ENCODE results near the gene EPB41L4B.

The EPB41L4B gene

DNA sequence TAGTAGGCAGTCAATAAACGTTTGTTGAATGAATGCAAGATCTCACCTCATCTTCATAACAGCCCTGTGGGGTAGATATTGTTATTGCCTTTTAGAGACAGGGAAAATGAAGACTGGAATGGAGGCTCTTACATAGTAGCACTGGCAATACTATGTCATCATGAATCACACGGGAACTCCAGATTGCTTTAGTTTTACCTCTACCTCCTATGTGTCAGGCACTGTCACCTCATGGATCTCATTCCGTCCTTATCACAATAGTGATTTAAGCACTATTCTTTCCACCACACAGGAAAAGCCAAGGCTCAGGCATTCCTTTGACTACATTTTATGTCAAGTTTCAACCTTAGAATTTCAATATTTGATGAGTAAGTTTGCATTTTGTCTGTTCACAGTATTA lies 2.9 kb upstream of the EPB41L4B start:
- FAIRE-seq (no peak), DNase-seq (ENCODE audit: extremely low spot score, insufficient read length, low read depth) (no peak)

DNA sequence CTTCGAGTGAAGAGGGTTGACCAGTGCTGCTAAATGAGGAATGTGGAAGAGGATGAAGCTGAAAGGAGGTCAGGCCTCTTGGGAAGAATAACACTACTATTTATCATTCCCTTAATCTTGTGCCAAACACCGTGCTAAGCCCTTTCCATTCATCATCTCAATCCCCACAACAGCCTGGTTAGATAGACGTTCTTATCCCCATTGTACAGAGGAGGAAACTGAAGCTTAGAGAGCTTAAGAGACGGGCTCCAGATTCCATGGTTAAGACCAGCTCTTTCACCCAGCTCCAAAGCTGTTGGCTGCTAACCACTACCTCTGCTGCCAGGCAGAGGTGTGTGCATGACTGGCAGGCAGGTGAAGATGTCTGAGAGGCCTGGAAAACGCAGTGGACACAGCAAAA lies 868 bp upstream of the EPB41L4B start:
- FAIRE-seq, result no peak
- no peak for DNase-seq (ENCODE audit: extremely low spot score, insufficient read length, low read depth)

DNA sequence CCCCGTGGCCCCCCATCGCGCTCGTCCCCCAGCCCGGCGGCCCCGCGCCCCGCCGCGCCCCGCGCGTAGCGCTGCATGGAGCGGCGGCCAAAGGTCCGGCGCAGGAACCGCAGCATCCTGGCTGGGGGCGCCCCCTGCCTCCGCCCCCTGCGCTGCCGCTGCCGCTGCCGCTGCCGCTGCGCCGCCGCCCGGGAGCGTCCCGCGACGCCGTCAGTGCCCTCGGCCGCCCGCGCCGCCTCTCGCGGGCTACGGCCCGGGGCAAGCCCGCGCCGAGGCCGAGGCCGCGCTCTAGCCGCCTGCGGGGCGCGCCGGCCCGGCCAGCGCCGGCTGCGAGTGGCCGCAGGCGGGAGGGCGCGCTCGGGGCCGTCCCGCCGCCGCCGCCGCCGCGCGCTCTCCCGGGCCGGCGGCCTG lies 523 bp downstream of the EPB41L4B start:
- DNase-seq (ENCODE audit: extremely low spot score, insufficient read length, low read depth) (no peak), FAIRE-seq (no peak)

- FAIRE-seq, result no peak
- DNase-seq (ENCODE audit: extremely low spot score, insufficient read length, low read depth), result no peak
These were observed 1.1 kb downstream of the EPB41L4B start for GRCh38 chr9:109319626-109320241.

DNA sequence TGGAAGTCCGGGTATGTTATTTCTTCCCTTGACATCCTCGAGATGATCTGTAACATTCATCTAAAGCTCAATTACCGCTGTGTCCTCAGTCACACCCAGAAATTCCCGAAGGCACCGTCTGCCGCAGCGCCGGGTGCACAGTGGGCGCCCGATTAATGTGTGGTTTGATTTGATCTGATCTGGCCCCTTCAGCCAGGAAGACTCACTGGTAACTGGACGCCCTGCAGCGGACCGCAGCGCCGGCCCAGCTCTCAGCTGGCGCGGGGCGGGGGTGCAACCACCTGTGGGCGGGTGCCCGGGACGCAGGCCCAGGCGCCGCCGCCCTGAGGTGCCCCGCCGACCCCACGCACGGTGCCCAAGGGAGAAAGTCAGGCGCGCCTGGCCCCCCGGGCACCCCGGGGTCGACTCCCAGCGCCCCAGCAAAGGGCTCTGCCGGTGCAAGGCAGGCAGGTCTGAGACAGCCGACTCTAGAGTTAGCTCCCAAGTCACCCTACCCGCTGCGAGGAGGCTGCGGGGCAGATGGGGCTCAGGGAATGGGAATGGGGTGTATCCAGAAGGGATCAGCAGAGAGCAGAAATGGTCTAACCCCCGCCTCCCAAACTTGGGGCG lies 1.7 kb downstream of the EPB41L4B start:
- DNase-seq (ENCODE audit: extremely low spot score, insufficient read length, low read depth), result no peak

DNA sequence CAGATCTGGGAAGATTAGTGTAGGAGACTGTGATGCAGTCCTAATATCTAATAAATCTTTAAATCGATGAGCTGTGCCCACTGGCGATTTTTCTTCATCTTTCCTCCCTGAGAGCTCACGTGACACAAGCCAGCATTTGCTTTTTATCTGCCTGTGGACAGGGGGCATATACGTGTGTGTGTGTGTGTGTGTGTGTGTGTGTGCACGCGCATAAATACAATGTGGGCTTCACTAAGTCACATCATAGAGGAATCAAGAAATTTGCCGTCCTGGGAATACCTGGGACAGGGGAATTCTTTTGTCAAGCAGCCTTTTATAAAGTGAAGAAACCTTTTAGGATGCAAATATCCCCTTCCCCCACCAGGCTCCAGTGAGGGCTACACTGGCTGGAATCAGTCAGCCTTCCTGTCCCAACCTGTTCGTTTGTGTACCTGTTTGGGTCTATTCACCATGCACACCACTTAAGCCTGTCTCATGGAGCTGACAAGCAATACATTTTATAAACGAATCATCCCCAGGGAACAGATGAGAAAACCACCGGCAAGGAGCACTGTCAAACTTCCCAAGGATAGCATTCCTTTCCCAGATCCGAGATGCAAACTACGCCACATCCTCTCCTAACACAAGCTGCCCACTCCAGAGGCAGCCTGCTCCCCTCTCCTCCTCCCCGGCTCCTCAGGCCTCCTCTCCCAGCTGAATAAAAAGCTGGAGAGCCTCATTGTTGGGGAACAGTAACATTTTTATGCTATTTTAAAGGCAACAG lies 2.7 kb downstream of the EPB41L4B start:
- DNase-seq (ENCODE audit: extremely low spot score, insufficient read length, low read depth) (no peak), FAIRE-seq (no peak)

More for the DNA sequence above, 1.7 kb downstream of the EPB41L4B start:
- FAIRE-seq, result no peak

DNA sequence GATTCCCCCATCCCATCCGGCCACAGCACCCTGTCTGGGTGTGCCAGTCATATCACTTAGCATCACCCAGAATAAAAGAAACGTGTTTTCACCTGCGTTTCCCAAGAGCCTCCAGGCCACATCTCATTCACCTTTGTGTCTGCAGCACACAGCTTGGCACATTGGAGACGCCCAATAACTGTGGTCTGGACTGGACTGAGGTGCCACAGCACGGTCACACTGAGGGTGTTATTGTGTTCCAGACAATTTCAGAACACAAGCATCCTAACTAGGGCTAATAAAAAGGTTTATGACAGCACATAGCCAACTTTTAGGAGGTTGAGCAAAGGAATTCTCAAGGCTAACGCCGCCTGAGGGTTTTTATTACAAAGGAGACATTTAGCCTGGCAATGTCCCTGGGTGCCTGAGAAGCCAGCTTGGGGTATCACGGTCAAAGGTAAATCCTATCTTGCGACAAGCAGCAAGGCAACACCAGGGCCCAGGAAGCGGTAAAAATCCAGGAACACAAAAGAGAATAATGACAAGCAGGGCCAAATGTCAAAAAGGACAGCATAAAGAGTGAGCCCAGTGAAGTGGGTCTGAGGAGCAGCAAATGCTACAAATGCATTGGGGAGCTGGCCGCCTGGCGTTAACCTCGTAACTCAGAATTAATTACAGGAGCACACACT lies 3.4 kb downstream of the EPB41L4B start:
- no peak for DNase-seq (ENCODE audit: extremely low spot score, insufficient read length, low read depth)
- no peak for FAIRE-seq

GRCh38 chr9:109316207-109316640 lies 4.6 kb downstream of the EPB41L4B start:
- DNase-seq (ENCODE audit: extremely low spot score, insufficient read length, low read depth) (no peak), FAIRE-seq (no peak)

DNA sequence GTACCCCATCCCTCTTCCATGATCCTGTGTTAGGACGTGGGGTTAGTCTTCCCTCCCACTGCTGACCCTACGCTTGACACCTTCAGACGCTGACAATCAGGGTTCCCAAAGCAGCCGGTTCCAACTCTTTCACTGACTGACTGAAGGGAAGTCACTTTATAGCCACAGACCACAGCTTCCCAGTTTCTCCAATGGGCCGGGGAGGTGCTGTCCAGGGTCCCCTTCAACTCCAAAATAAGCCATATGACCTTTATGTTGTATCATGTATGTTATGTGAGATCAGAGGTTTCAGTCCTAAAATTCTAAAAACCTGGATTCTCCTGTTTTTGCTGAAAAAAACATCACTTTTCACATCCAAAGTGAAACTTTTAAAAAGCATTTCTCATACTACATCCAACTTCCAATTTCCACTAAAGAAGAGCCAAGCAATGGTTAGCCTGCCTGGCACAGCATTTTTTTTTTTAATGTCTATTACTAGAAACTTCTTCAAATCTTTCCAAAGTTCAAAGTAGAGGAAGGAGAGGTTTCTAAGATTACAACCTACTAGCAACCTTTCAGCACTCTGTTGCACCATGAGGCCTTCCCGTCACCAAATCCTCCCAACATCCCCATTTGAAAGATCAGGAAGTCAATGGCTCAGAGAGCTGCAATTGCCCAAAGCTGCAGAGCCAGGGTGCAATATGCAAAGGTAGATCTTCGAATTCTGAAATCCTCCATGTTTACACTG lies 5.2 kb downstream of the EPB41L4B start:
- FAIRE-seq, result no peak
- no peak for DNase-seq (ENCODE audit: extremely low spot score, insufficient read length, low read depth)

DNA sequence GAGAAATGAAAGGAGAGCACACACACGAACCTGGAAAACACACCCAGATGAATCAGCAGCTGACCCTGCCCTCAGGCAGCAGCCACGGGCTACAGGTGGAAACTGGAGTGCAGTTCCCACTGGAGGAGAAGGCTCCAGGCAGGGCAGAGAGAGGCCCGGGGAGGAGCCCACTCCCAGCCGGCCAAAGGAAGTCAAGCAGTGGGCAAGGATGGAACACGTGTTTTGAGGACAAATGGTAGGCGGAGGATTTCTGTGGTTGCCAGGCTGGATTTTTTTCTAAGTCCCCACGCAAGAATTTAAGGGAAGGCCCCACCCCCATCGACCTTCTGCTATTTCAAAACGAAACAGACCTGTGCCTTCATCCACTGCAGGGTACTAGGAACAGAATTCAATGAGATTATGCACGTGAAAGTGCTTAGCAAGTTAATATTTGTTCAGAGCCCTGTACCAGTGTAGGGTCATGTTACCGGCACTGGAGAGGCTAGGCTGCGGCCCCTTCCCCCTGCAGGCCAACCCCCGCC lies 6.8 kb downstream of the EPB41L4B start:
- no peak for FAIRE-seq
- no peak for DNase-seq (ENCODE audit: extremely low spot score, insufficient read length, low read depth)

DNA sequence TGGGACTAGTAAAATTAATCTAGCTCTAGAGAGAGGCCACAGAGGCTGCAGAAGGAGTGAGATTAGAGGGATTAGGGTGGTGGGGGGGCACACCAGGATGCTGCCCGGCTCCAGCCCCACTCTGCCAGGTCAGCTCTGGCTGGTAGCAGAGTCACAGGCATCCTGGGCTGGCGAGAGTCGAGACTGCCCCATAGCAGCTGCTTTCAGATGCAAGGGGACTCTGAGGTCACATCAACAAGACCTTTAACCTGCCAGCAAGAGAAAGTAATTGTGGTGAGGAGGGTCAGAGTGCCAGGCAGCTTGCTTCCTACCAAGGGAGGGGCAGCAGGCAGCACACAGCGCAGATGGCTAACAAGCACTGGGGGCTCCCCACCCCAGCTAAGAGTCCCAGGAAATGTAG lies 7.5 kb downstream of the EPB41L4B start:
- no peak for FAIRE-seq
- no peak for DNase-seq (ENCODE audit: extremely low spot score, insufficient read length, low read depth)

DNA sequence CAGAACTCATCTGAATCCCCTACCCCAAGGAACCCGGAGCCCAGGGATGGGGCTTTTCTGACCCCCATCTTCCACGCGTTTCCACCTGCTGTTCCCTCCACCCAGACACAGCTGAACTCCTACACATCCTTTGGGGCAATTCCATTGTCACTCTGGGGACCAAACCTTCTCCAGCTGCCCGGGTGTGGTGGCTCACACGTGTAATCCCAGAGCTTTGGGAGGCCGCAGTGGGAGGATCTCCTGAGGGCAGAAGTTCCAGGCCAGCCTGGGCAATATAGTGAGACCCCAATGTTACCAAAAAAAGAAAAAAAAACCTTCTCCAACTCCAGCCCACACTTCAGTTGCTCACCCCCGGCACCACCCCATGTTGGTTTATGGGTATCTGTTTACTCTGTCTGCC lies 8.1 kb downstream of the EPB41L4B start:
- DNase-seq (ENCODE audit: extremely low spot score, insufficient read length, low read depth) (no peak), FAIRE-seq (no peak)

DNA sequence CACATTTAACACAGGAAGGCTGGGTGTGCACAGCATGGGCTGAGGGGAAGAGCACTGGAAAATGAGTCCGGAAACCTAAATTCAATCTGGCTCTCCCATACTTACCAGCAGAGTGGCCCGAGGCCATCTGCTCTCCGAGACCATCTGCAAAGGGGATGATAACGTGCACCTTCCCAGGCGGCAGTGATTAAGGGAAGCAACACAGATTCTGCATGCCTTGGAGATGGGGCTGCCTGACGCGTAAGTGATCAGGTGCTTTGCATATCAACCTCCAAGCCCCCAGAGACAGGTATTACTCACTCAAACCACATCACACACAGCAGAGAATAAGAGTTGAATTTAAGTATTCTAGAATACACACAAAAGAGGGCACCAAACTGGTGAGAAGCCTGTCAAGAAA lies 9.1 kb downstream of the EPB41L4B start:
- FAIRE-seq (no peak), DNase-seq (ENCODE audit: extremely low spot score, insufficient read length, low read depth) (no peak)

DNA sequence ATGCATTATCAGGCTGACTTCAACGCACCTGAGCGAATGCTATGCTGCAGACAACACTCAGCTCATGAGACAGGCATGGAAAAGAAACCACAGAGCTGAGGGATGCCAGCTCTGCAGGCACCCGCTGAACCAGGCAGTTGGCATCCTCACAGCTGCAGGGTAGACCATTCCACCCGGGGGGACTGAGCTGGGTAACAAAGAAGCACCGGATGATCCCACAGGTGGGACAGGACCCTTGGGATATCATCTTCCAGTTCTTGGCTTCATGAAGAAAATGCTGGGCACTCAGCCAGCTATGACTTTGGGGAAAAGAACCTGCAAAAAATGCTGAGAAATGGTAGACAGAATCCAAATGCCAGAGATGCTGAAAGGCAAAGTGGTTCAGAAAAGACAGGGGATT lies 9.6 kb downstream of the EPB41L4B start:
- FAIRE-seq (no peak), DNase-seq (ENCODE audit: extremely low spot score, insufficient read length, low read depth) (no peak)

GRCh38 chr9:109310486-109310901 lies 10.4 kb downstream of the EPB41L4B start:
- DNase-seq (ENCODE audit: extremely low spot score, insufficient read length, low read depth) (no peak), FAIRE-seq (no peak)

DNA sequence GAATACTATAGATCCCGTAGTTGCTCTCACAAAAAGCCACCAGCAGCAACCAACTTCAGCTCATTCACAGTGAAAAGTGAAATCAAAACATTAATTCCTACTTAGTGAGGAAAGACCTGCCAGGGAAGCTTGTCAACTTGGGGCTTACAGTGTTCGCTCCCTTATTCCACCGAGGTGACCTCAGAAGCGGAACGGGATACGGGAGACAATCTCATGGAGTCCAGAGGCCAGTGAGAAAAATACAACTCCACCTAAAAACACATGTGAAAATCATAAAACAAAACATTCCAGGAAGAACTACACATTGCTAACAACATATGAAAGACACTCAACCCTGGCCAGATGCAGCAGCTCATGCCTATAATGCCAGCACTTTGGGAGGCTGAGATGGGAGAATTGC lies 11.6 kb downstream of the EPB41L4B start:
- DNase-seq (ENCODE audit: extremely low spot score, insufficient read length, low read depth), result no peak
- no peak for FAIRE-seq

GRCh38 chr9:109307380-109308240 lies 13.2 kb downstream of the EPB41L4B start:
- FAIRE-seq (no peak), DNase-seq (ENCODE audit: extremely low spot score, insufficient read length, low read depth) (no peak)

DNA sequence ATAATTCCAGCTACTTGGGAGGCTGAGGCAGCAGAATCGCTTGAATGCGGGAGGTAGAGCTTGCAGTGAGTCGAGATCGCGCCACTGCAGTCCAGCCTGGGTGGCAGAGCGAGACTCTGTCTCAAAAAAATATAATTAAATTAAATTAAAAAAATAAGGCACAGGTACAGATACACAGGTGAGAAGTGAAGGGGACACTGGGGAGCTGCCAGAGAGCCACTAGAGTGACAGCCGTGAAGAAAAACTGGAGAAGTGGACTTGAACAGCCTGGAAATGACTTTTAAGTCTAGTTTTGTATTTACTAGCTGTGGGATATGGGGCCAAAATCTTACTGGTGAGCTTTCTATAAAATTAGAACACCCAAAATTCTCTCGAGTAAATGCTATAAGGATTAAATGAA lies 15.1 kb downstream of the EPB41L4B start:
- FAIRE-seq (no peak), DNase-seq (ENCODE audit: extremely low spot score, insufficient read length, low read depth) (no peak)

- FAIRE-seq (no peak), DNase-seq (ENCODE audit: extremely low spot score, insufficient read length, low read depth) (no peak)
These were observed 16.5 kb downstream of the EPB41L4B start for GRCh38 chr9:109304347-109304746.

All from GM18507 (cell line).